Heart left ventricle (tissue), 13 donors: ENCODE data around the gene ZNF627.
"Not testable (repeated sequence)": the region's sequence is repeated elsewhere in the genome, so short reads cannot be mapped to it uniquely, and the experiment has no call there.

Source experiments
- POLR2A ChIP-seq, 2 donors: fragments of 450-650 bp; IDR thresholded peaks; one replicate each; pipeline ENCODE4 v1.6.1; 2017; ENCODE audit warnings: antibody characterized with exemption in 2 of 2, mild to moderate bottlenecking in 2 of 2, moderate library complexity in 2 of 2
- TF ChIP-seq, protein P1 (sequence below), 12 donors: fragments of 200-600 bp; sonication (generic) in 4 of 12; IDR thresholded peaks; one replicate each; pipeline versions ENCODE4 v1.5.0 to v1.8.0; 2018 to 2022; ENCODE audit warnings: antibody characterized with exemption in 12 of 12, mild to moderate bottlenecking in 5 of 12
- donor health status: ischemic (EF 13 %, LVEDD 7.1; RV severe dilation, severe dysfunction).
- donor health status: DM: no; HTN: yes; CAD: no.
- donor health status: DM: no; HTN: no; CAD: no.
- donor health status: ischemic (EF 25% LVEDD 6.9; RV normal size, moderate dysfunction).
- donor health status: ischemic (EF 25% LVEDD 5.7; RV mildly dilated, moderate dysfunction).
- donor health status: ischemic (EF 35%, LVEDD 5.7; RV mildly dilated, moderate dysfunction).
- donor health status: nonischemic (EF 11% LVEDD 7.7; RV severe dilation, severe dysfunction).
- donor health status: DM: yes; HTN: yes; CAD: no.
- donor health status: PGD.
- donor health status: ischemic (EF 29% LVEDD 5.4; RV normal size, mild dysfunction).
- donor health status: nonischemic (EF 23%, LVEDD 6.1; RV moderate dilation, normal function).

DNA sequence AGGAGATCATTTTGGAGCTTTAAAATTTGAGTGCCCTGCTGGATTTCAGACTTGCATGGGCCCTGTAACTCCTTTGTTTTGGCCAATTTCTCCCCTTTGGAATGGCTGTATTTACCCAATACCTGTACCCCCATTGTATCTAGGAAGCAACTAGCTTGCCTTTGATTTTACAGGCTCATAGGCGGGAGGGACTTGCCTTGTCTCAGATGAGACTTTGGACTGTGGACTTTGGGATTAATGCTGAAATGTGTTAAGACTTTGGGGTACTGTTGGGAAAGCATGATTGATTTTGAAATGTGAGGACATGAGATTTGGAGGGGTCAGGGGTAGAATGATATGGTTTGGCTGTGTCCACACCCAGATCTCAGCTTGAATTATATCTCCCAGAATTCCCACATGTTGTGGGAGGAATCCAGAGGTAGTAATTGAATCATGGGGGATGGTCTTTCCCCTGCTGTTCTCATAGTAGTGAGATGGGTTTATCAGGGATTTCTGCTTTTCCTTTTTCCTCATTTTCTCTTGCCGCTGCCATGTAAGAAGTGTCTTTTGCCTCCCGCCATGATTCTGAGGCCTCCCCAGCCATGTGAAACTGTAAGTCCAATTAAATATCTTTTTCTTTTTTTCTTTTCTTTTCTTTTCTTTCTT is 36.9 kb downstream of the ZNF627 start:
- not testable (repeated sequence) for TF ChIP-seq POLR2A (IDR thresholded peaks at IDR 0.05)
- TF ChIP-seq, protein P1, sequence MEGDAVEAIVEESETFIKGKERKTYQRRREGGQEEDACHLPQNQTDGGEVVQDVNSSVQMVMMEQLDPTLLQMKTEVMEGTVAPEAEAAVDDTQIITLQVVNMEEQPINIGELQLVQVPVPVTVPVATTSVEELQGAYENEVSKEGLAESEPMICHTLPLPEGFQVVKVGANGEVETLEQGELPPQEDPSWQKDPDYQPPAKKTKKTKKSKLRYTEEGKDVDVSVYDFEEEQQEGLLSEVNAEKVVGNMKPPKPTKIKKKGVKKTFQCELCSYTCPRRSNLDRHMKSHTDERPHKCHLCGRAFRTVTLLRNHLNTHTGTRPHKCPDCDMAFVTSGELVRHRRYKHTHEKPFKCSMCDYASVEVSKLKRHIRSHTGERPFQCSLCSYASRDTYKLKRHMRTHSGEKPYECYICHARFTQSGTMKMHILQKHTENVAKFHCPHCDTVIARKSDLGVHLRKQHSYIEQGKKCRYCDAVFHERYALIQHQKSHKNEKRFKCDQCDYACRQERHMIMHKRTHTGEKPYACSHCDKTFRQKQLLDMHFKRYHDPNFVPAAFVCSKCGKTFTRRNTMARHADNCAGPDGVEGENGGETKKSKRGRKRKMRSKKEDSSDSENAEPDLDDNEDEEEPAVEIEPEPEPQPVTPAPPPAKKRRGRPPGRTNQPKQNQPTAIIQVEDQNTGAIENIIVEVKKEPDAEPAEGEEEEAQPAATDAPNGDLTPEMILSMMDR (IDR thresholded peaks at IDR 0.05): not testable (repeated sequence)
